ENCODE data around the gene KNCN.
A peak's percentile ranks its signal among the peaks of the same experiment; 100 is the strongest.

The KNCN gene

GRCh38 chr1:46546210-46546609, 5.2 kb downstream of the KNCN start:
- DNase-seq: no peak

DNA sequence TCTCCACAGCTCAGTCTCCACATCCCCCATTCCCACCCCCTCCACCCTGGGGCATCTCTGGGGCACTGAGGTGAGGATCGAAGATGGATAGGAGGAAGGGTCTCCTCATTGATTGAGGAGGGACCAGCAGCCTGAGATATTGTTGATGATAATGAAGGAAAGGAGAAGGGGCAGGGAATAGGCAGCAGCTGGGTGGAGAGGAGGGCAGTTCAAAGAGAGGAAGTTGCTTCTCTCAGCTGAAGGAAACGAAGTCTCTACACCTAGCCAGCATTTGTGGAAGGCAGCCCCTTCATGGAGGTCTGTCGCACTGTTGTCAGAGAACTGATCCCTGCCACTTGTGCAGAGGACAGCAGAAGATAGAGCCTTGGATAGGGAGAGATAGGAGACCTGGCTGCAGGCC, 5.7 kb downstream of the KNCN start:
- DNase-seq: no peak

DNA sequence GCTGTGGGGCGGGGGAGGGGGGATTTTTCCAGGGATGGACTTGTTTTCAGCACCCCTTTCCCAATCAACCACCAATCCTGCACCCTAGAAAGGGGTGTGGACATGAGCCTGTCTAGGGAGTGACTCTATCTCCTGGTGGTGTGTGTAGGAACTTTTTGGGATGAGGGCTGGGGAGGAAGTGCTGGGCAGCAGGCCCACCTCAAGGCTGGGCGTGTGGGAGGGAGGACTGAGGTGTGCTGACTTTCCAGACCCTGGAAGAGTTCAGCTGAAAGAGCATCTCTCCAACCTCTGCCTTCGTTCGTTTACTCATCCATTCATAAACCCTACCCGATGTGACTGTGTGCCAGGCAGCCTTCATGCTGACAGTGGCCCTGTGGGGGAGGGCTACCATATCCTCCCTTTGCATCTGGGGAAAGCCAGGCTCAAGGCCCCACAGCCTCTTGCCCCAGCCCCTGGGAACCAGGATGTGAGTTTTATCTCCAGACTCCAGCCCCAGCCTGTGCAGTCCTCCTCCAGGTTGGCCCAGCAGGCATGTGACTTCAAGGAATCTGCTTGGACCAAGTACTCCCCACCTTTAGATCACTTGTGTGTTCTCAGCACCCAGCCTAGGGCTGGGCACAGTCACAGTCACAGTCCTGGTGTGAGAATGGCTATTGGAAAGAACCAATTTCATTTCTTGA, 6.7 kb downstream of the KNCN start:
- DNase-seq: no peak

DNA sequence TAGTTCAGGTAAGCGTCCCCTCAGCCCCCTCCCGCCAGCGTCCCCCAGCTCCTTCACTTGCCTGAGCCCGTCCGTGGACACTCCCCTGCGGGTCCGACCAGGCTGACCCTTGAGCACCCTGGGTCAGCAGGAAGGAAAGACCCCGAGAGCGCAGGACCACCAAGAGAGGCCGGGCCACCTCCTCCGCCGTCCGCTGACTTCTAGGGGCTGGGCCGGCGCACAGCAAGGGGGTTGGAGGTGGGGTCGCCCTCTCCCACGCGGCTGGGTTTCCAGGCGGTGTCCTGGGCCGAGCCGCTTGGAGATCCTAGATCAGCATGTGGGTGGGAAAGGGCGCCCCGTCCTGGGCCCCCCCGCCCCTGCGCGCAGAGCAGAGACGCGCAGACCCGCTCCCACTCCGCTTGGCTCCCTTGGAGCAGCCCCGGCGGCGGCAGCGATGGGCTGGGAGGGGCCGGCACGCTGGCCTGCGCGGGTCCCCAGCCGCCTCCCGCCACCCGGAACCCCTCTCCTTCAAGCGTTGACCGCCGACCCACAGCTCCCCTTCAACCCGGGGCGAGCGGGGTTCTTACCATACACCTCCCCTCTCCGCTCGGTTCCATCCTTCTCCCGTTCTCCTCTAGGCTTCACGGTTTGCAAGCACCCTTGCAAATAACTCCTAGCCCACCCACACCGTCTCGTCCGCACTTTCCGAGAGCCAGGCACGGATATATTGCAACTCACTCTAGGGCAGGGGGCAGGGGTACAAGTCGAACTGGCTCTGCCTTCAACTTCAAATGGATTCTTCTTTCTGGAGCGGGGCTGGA, 7.5 kb downstream of the KNCN start:
- DNase-seq: no peak

GRCh38 chr1:46543382-46543760, 8.1 kb downstream of the KNCN start:
- DNase-seq: no peak

DNA sequence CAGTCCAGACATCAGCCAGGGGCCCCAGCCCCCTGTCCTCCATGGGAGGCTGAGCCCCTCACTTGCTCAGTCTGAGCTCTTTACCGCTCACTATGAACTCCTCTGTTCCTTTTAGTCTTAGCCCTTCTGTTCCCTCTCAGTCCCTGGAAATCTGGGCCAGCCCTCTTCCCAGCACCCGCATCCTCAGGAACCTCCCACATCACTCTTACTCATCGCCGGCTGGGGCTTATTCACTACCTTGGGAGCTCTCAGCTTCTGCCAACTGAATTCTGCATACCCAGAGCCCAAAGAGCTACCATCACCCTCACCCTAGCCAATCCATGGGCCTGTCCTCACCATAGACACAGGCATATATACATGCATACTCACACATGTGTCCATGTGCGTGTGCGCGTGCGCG, 11.5 kb downstream of the KNCN start:
- peak in 3 of 56 donors; percentile 15 to 27 (median 18) for DNase-seq

- DNase-seq: no peak
These were observed 13.3 kb downstream of the KNCN start for GRCh38 chr1:46538147-46538546.

DNA sequence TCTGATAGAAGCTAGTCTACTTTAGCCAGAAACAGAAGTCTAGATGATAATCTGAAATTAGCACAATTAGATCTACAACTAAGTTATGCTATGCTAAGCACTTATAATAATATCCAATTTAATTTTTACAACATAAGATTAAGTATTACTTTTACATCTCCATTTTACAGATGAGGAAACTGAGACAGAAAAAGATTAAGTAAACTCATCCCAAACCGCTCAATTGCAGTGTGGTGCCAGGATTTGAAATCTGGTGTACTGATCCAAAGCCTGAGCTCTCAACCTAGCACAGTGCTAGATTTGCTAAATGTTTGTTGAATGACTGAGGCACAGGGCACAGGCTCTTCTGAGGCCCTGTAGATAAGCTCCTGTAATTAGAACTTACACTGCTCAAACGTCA, 13.8 kb downstream of the KNCN start:
- no peak for DNase-seq

DNA sequence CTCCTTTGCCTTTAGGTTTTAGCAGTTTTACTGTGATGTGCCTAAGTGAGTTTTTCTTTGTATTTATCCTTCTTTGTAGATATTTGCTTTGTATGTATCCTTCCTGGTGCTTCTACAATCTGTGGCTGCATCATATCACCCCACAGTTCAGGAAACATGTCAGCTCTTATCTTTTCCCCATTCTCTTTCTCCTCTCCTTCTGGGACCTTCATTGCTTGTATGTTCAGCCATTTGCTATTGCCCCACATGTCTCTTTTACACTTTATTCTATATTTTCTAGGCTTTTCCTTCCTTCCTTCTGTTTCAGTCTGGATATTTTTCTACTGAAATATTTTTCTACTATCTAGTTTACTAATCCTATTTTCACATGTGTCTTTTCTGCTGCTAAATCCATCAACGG, 14.9 kb downstream of the KNCN start:
- no peak for DNase-seq

DNA sequence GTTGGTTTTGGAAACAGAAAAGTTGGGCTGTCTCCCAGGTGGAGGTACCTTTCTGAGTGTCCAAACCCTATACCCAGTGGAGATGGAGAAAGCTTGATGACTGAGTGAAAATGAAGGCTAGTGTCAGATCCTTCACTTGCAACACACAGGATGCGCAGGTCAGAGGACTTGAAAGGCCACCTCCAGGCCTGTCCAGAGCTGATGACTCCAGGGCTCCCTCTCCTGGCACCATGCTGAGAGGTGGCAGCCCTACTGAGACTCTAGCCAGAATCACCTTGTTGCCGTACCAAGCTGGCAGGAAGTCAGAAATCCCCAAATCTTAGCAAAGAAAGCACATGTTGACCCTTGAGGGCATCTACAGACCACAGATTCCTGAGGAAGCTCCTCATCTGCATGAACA, 16.4 kb downstream of the KNCN start:
- no peak for DNase-seq

GRCh38 chr1:46533179-46533864, 18.1 kb downstream of the KNCN start:
- peak in 24 of 56 donors; percentile 8 to 75 (median 53) for DNase-seq

DNA sequence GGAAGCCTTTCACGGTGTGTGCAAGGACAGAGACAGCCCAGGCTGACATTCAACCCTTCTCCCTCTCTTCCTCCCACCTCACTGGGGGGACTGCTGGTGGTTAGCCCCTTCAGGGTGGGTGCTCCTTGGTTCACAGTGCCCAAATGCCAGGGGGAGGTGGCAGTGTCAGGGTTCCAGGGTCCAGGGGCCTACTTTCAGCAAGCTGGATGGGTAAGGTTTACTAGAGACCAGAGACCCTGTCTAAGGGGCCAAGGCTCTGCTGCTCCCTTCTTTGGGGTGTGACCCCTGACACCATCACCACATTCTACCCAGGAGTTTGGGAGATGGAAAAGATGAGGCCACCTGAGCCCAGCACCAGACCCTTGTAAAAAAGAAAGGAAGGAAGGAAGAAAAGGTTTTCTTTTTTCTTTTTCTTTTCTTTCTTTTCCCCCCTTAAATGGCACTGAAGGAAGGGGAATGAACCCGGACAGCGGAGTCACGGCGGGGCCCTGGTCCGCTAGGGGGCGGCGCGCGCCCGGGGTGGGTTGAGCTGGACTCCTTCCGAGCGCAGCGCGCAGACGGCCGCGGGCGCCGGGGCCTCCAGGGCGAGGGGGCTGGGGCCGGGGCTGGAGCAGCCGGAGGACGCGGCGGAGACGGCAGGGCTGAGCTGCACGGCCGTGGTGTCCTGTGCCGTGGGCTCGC, 18.8 kb downstream of the KNCN start:
- peak in 32 of 56 donors; percentile 10 to 73 (median 42) for DNase-seq

DNA sequence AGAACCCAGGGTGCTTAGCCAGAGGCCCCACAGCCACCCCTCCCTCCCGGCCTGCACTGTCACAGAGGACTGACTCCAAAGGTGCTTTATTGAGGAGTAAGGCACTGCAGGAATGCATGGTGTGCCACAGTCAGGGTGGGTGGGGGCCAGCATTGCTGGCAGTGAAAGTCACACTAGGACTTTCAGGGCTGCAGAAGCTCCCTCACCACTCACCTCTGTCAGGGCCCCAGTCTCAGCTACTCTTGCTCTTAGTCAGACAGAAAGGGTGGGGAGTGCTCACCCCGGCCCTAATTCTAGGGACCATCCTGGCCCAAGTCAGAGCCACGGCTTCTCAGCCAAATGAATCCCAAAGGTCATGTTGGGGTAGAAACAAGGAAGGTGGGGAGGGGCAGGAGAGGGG, 19.4 kb downstream of the KNCN start:
- no peak for DNase-seq

DNA sequence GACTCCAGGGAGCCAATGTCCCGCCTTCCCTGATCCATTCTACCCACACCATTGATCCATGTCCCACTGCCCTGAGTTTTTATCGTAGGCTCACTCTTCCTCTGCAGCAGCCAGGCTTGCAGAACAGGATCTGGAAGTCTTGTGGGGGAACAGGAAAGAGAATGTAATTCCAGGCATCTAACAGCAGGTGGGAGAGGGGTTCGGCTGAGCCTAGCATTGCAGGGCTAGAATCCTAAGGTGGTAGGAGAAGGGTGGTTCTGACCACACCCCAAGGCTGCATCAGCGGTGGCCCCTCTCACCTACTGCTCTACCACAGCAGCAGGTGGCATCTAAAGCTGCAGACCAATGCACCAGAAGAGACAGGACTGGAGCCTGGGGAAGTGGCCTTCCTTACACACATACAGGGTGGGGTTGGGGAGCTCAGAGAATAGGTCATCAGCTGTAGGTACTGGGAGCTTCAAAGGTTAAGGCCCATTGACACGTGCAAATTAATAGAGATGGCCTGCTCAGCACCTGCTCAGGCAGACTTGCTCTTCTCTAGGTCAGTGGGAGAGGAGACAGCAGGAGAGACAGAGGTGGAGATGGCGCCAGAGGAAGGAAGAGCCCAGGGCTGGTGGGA, 20.5 kb downstream of the KNCN start:
- DNase-seq: no peak

DNA sequence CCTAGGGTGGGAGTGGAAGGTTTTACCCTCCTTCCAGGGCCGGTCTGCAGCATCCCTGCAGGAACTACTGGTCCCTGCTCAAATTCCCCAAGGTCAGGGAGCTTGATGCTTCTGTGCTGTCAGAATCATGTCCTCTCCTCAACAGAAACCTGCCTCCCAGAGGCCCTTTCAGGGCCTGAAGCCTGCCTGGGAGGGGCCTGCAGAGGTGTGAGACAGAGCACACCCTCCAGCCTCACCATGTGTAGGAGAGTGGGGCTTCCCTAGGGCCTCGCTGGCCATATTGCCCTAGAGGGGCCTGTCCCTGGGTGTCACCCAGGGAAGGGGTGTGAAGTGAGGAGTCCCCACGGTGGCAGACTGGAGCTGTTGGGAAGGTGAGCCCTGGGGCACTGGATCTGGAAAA, 21.1 kb downstream of the KNCN start:
- DNase-seq: no peak

GRCh38 chr1:46529031-46529630, 22.3 kb downstream of the KNCN start:
- DNase-seq: no peak

GRCh38 chr1:46528297-46528955, 23.0 kb downstream of the KNCN start:
- peak in 15 of 56 donors; percentile 18 to 69 (median 36) for DNase-seq

- peak in 54 of 56 donors; percentile 15 to 89 (median 65) for DNase-seq
These were observed 23.8 kb downstream of the KNCN start for GRCh38 chr1:46527474-46528296.

- no peak for DNase-seq
These were observed 24.7 kb downstream of the KNCN start for GRCh38 chr1:46526691-46527291.

All from amygdala (tissue), 56 donors.